DMS153 treated with DMSO at 0.1 percent for 48 hours (cell line): Measurements from ENCODE around the gene TTC6.

Source experiments
- DNase-seq: peaks from one replicate; lab custom pipeline; 2025; ENCODE audit not compliant: unreplicated experiment; lab: John Stamatoyannopoulos, UW

The TTC6 gene

DNA sequence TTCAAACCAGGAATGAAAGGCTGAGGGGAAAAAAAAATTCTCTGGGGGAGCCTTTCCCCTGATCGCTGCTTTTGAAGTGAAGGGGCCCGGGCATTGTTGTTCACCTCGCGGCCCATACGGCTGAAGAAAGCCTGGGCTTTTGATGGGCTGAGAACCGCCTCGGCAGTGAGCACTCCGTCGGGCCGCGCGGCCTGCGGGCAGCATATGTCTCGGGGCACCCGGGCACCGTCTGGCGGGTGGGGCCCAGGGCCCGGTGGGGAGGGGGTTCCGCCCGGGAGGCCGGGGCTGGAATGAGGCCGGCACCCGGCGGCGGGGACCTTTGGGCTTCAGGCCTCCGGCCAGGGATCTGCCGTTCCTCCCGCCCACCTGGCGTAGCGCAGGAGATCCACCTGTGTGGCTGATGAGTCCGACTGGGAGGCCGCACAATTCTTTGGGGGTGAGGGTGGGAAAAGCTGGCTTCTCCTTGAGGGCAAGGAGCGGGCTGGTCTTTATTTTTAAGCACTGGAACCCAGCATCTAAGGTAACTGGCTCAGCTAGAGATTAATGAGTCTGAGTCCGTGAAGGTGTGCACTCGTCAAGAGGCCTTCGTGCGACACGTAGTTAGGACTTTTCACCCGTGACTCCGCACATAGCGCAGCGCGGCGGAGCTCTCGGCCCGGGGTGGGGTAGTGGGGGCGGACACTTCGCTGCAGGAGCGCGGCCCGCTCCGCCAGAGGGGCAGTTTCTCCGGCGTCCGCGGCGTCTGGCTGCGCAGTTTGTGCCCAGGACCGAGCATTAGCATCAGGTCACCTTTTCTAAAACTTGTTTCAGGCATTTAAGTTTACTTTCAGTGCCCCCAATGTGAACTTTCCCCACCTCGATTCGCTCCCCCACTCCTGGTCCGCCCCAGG lies 11.0 kb upstream of the TTC6 start:
- DNase-seq = peak; percentile 73

DNA sequence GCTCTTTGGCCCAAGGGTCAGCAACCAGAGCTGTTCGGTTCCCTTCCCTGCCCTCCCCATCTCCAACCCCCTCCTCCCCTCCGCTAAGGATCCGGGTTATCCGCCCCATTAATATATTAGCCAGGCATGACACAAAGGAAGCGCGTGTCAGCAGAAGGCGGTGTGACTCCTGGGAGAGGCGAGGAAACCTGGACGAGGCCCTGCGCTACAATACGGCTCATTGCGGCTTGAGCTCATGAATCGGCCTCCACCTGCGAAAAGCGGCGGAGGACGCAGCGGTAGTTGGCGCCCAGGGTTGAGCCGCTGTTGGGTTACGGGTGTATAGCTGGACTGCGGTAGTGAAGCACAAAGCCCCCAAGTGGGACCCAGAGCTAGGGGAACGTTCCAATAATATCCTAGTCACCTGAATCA lies 10.3 kb upstream of the TTC6 start:
- peak; percentile 66 for DNase-seq

DNA sequence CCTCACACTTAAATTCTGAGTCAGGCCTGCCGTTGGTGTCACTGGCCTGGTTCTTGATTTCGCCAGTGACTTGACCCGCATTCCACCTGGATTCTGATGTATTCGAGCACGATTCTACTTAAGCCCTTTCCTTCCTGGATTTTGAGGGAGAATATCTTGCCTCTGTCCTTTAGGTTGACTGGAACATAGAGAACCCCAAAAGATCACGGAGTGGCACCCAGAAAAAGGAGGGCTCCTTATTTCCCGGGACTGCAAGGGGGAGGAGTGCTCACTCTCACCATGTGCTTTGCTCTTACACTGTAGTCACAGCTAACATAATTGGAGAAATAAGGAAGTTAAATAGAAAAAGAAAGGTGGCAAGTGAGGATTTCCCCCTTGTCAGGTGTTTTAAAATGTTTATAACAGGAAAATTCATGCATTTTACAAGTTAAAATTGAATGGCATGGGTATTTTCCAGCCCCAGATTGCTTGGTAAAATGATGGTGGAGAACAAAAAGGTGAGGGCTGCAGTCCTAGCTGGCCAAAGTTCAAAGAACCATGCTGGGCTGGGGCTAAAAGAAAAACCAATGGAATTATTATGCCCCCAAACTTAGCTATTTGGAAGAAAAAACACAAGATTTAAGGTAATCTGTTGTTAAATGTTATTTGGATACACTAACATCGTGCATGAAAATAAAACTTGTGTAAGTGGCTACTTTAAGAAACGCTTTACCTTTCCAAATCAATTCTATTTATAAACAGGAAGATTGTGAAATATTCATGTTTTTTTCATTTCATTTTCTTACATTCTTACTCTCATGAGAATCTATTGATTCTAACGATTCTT lies 9.2 kb upstream of the TTC6 start:
- DNase-seq = peak; percentile 76

- no peak for DNase-seq
Measured at GRCh38 chr14:37586797-37587130, 8.7 kb upstream of the TTC6 start.

DNA sequence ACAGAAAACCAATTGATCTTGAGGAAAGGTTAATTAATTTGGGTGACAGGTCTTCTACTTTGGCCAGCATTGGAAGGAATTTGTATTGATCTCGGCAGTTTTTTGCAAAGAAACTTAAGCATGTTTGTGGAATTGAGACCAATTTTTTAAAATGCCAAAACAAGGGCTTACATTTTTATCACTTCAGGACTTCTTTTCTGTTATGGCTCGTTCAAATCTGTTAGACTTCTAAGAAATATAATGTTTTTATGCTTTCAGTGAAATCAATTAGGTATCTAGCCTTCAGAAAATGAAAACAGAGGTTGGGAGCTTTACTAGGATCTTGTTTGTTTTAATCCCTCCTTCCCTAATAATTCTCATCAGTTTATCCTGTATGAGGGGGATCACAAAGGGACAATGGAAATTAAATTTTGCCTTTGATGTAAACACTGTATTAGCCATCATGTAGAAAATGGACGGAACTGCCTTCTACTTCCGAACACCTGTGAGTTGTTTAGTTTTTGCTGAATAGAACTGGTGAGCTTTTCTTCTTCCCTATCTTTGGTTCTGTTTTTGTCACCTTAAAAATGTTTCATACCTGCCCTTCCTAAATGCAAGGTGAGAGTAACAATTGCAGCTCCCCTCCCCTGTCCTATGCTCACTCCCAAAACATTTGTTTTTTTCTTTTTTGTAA lies 8.2 kb upstream of the TTC6 start:
- peak; percentile 48 for DNase-seq

DNA sequence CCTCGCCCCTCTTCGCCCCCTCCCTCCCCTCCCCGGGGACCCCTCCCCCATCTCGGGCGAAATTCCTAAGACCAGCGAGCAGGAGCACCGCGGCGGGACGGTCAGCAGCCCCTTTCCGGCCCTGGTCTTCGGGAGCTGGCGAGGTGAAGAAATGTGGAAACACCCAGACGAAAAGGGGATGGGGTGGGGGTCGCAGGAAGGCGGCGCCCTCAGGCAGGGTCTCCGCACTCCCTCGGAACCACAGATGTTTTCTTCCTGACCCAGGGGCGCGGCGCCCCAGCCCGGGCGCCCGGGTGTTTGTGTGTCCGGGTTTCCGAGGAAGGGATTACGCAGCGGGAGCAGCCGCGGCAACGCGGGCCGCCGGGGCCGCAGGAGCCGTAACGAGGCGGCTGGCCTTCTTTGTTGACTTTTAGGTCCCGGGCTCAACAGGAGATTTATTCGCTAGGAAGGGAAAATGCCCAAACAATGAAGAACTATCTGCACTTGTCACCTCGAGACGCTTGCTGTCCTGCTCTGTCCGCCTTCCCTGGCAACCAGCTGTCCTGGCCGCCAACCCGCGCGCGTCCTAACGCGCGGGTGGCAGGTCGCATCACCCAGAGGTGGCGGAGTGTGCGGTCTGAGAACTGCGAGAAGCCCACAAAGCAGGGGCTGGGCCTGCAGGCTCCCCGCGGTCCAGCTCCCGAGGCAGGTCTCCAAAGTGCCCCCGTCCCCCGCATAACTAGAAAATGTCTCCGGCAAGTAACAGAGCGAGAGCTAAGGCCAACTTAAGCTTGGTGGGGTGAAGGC lies 7.4 kb upstream of the TTC6 start:
- DNase-seq = peak; percentile 73

- DNase-seq = peak; percentile 73
Measured at GRCh38 chr14:37588667-37588955, 6.8 kb upstream of the TTC6 start.

- DNase-seq = peak; percentile 69
Measured at GRCh38 chr14:37588956-37589714, 6.3 kb upstream of the TTC6 start.

- peak; percentile 58 for DNase-seq
Measured at GRCh38 chr14:37589715-37590427, 5.6 kb upstream of the TTC6 start.

- DNase-seq = peak; percentile 73
Measured at GRCh38 chr14:37590428-37591139, 4.8 kb upstream of the TTC6 start.

- peak; percentile 66 for DNase-seq
Measured at GRCh38 chr14:37591311-37591940, 4.0 kb upstream of the TTC6 start.

- no peak for DNase-seq
Measured at GRCh38 chr14:37591941-37592481, 3.4 kb upstream of the TTC6 start.

- peak; percentile 17 for DNase-seq
Measured at GRCh38 chr14:37592482-37593408, 2.7 kb upstream of the TTC6 start.

- no peak for DNase-seq
Measured at GRCh38 chr14:37593511-37594237, 1.8 kb upstream of the TTC6 start.

GRCh38 chr14:37594238-37594970 lies 1.0 kb upstream of the TTC6 start:
- DNase-seq = peak; percentile 85
